WTC11 (cell line): ENCODE data around the gene CD247.

ENCODE experiments used
- IRF1 ChIP-seq: sonication (generic); formaldehyde crosslinking; IDR thresholded peaks from 2 replicates; pipeline ENCODE4 v1.8.0; 2023; ENCODE audit warnings: missing genetic modification reagents
- TF ChIP-seq, protein P1 (sequence below): sonication (generic); formaldehyde crosslinking; IDR thresholded peaks from 2 replicates; pipeline ENCODE4 v1.8.0; 2022; ENCODE audit warnings: mild to moderate bottlenecking, missing genetic modification reagents
- TF ChIP-seq, protein P2 (sequence below): fragments of 200-600 bp; IDR thresholded peaks from 2 replicates; pipeline ENCODE4 v1.8.0; 2022; ENCODE audit warnings: antibody characterized with exemption

- TF ChIP-seq, protein P1, sequence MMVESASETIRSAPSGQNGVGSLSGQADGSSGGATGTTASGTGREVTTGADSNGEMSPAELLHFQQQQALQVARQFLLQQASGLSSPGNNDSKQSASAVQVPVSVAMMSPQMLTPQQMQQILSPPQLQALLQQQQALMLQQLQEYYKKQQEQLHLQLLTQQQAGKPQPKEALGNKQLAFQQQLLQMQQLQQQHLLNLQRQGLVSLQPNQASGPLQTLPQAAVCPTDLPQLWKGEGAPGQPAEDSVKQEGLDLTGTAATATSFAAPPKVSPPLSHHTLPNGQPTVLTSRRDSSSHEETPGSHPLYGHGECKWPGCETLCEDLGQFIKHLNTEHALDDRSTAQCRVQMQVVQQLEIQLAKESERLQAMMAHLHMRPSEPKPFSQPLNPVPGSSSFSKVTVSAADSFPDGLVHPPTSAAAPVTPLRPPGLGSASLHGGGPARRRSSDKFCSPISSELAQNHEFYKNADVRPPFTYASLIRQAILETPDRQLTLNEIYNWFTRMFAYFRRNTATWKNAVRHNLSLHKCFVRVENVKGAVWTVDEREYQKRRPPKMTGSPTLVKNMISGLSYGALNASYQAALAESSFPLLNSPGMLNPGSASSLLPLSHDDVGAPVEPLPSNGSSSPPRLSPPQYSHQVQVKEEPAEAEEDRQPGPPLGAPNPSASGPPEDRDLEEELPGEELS (CRISPR knock-in tag) = no peak
- TF ChIP-seq, protein P2, sequence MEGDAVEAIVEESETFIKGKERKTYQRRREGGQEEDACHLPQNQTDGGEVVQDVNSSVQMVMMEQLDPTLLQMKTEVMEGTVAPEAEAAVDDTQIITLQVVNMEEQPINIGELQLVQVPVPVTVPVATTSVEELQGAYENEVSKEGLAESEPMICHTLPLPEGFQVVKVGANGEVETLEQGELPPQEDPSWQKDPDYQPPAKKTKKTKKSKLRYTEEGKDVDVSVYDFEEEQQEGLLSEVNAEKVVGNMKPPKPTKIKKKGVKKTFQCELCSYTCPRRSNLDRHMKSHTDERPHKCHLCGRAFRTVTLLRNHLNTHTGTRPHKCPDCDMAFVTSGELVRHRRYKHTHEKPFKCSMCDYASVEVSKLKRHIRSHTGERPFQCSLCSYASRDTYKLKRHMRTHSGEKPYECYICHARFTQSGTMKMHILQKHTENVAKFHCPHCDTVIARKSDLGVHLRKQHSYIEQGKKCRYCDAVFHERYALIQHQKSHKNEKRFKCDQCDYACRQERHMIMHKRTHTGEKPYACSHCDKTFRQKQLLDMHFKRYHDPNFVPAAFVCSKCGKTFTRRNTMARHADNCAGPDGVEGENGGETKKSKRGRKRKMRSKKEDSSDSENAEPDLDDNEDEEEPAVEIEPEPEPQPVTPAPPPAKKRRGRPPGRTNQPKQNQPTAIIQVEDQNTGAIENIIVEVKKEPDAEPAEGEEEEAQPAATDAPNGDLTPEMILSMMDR = peak; percentile 67
- TF ChIP-seq IRF1 (CRISPR knock-in tag) = no peak
Observed at GRCh38 chr1:167555971-167556714, 37.8 kb upstream of the CD247 start.
